Right lobe of liver (tissue), 6 donors: ENCODE measurements around the gene ANKS1B. TPM values are rescaled to one million over a fixed set of nuclear protein-coding genes. Genes with fewer than 3 reads are reported as not detected.

Experiments used
- ATAC-seq, 4 donors: fragments of 200-7000 bp; cut with Tn5 transposase; one replicate each; pipeline ENCODE4 v1.9.1; 2020; ENCODE audit warnings: mild to moderate bottlenecking in 4 of 4, moderate library complexity in 4 of 4
- DNase-seq, 3 donors: peaks; one replicate each; pipeline ENCODE4 v3.0.0-alpha.2; 2020
- H3K27ac ChIP-seq, 3 donors: fragments of 200-600 bp; one replicate each; pipeline ENCODE4 v1.8.0; 2022
- H3K27me3 ChIP-seq, 2 donors: fragments of 200-600 bp; one replicate each; pipeline ENCODE4 v1.8.0; 2022
- H3K36me3 ChIP-seq, 4 donors: fragments of 200-600 bp; sonication (generic) in 1 of 4; one replicate each; pipeline versions ENCODE4 v1.5.1 to v1.8.0; 2017 to 2022; ENCODE audit warnings: control low read depth in 1 of 4
- H3K4me1 ChIP-seq, 4 donors: fragments of 200-600 bp; sonication (generic) in 1 of 4; one replicate each; pipeline versions ENCODE4 v1.5.1 to v1.8.0; 2017 to 2022; ENCODE audit warnings: control low read depth in 1 of 4
- H3K4me3 ChIP-seq, 3 donors: fragments of 200-600 bp; one replicate each; pipeline ENCODE4 v1.8.0; 2022
- H3K9me3 ChIP-seq, 4 donors: fragments of 200-600 bp; sonication (generic) in 1 of 4; one replicate each; pipeline versions ENCODE4 v1.5.1 to v1.8.0; 2017 to 2022; ENCODE audit warnings: control low read depth in 1 of 4
- POLR2A ChIP-seq: fragments of 450-650 bp; IDR thresholded peaks from one replicate; pipeline ENCODE4 v1.6.1; 2017; ENCODE audit warnings: antibody characterized with exemption, mild to moderate bottlenecking
- WGBS: methylation state at CpG from one replicate; pipeline ENCODE4 v1.1.6; 2018; ENCODE audit warnings: low coverage, low lambda C conversion rate; ENCODE audit not compliant: insufficient coverage; ENCODE audit errors: missing lambda C conversion rate; 5-methylcytosine and 5-hydroxymethylcytosine counted together
- intact Hi-C, 2 donors: fragments of 100-400 bp; cut with DNase I; formaldehyde crosslinking; loops; one replicate each; pipeline versions ENCODE4 v1.11.2 to v1.14.1; 2022
- total RNA-seq, 6 experiments: library from RNA; depleted of rRNA in 2 of 6; stranded (reverse); fragments of >200 nt in 2 of 6; fragmentation: NEBNext Ultra II Directional in 3 of 6; extraction: Animal tissue kit (Norgen Biotek cat#: 25700) in 3 of 6; gene quantifications; one replicate each; pipeline versions ENCODE4 v1.1.0 to v1.2.4, GENCODE V29; 2016 to 2023
- TF ChIP-seq, protein P1 (sequence below), 4 donors: fragments of 200-600 bp in 3 of 4; fragments of 450-650 bp in 1 of 4; IDR thresholded peaks; one replicate each; pipeline versions ENCODE4 v1.5.1 to v1.8.0; 2016 to 2022; ENCODE audit warnings: antibody characterized with exemption in 4 of 4, mild to moderate bottlenecking in 2 of 4
- donor health status: DM: no; HTN: yes; CAD: no.
- donor health status: DM: no; HTN: no; CAD: no.
- donor health status: DM: no; HTN: no; CAD: no.
- donor health status: DM: no; HTN: yes; CAD: no.
- donor health status: DM: no; HTN: yes; CAD: no.

The ANKS1B gene
- total RNA-seq, 6 experiments from 2014 or later, result 0.17 to 1.9 (median 0.44) TPM; not detected in 1

DNA sequence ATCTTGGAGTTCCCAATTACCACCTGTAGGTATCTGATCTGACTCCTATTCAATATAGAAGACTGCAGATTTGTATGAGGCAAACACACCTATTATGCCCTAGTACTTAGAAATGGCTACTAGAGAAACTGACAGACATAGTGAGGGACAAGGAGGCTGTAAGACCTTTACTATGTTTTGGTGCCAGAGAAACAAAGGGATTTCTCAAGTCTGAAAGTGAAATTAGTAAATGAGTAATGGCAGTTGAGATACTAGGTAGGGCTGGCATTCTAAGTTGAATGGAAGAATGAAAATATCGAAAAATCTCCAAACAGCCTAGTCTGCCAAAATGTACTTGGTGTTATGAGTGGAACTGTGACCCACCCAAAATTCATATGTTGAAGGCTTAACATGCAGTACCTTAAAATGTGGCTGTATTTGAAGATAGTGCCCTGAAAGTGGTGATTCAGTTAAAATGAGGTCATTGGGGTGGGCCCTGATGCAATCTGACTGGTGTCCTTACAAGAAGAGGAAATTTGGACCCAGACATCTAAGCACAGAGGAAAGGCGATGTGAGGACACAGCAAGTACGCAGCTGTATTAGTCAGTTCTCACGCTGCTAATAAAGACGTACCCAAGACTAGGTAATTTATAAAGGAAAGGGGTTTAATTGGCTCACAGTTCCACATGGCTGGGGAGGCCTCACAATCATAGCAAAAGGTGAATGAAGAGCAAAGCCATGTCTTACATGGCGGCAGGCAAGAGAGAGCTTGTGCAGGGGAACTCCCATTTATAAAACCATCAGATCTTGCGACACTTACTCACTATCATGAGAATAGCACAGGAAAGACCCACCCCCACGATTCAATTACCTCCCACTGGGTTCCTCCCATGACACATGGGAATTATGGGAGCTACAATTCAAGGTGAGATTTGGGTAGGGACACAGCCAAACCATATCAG lies 1212.7 kb downstream of the ANKS1B start:
- ATAC-seq (no peak), DNase-seq (no peak)
- WGBS, result 69% methylated on average over 7 of the region's 8 CpGs
- TF ChIP-seq POLR2A, result no peak
- TF ChIP-seq, protein P1, sequence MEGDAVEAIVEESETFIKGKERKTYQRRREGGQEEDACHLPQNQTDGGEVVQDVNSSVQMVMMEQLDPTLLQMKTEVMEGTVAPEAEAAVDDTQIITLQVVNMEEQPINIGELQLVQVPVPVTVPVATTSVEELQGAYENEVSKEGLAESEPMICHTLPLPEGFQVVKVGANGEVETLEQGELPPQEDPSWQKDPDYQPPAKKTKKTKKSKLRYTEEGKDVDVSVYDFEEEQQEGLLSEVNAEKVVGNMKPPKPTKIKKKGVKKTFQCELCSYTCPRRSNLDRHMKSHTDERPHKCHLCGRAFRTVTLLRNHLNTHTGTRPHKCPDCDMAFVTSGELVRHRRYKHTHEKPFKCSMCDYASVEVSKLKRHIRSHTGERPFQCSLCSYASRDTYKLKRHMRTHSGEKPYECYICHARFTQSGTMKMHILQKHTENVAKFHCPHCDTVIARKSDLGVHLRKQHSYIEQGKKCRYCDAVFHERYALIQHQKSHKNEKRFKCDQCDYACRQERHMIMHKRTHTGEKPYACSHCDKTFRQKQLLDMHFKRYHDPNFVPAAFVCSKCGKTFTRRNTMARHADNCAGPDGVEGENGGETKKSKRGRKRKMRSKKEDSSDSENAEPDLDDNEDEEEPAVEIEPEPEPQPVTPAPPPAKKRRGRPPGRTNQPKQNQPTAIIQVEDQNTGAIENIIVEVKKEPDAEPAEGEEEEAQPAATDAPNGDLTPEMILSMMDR (IDR thresholded peaks at IDR 0.05), result no peak
- Histone ChIP-seq H3K27ac (no peak overlapping the region), H3K9me3 (no peaks in the 10 kb centered on the region), H3K4me3 (no peak overlapping the region), H3K36me3 (no peaks in the 10 kb centered on the region), H3K27me3 (no peaks in the 10 kb centered on the region), H3K4me1 (no peaks in the 10 kb centered on the region)
- intact Hi-C loops, result no loop called here

DNA sequence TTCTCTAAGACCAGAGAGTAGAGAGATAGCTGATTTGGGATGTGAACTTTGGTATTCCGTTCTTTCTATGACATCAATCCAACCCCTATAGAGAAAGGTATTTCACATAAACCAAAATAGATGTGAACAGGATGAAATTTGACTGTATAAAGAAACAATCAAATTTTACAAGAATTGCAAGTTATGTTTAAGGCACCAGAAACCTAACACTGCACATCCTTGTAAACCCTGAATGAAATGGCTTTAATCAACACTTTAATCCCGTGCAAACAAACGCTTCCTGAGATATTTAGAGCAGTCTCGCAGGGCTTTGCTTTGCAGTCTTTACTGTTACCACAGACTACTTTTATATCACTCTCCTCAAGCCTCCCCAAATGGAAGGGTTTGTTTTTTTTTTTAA lies 1214.5 kb downstream of the ANKS1B start:
- H3K4me1 ChIP-seq, result no peaks in the 10 kb centered on the region
- H3K9me3 ChIP-seq, result no peaks in the 10 kb centered on the region
- whole genome bisulfite sequencing, result 84% methylated on average over 4 of the region's 4 CpGs
- intact Hi-C loops, result no loop called here
- ATAC-seq, result no peak
- H3K27me3 ChIP-seq, result no peaks in the 10 kb centered on the region
- TF ChIP-seq, protein P1 (IDR thresholded peaks at IDR 0.05), result no peak
- TF ChIP-seq POLR2A, result no peak
- no peaks in the 10 kb centered on the region for H3K36me3 ChIP-seq
- no peak overlapping the region for H3K27ac ChIP-seq
- no peak overlapping the region for H3K4me3 ChIP-seq
- no peak for DNase-seq

DNA sequence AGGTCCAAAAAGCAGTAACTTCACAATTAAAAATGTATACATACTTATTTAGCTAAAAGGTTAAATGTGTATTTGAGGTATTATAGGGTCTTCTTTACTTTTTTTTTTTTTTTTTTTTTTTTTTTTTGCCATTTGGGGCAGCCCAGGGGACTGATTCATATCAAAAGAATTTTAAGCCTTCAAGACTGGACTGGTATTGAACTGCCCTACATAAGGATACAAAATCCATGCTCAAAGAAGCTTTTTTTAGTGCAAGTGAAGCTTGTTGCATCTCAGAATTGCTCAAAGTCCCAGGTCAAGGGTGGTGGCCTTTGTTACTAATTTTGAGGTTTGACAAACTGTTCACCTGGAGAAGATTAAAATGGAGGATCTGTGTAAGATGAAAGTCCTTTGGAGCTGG lies 1215.7 kb downstream of the ANKS1B start:
- no peaks in the 10 kb centered on the region for H3K27me3 ChIP-seq
- ATAC-seq (no peak), DNase-seq (no peak)
- TF ChIP-seq, protein P1 (IDR thresholded peaks at IDR 0.05), result no peak
- TF ChIP-seq POLR2A, result no peak
- no peak overlapping the region for H3K27ac ChIP-seq
- H3K4me1 ChIP-seq, result no peaks in the 10 kb centered on the region
- intact Hi-C loops, result no loop called here
- no peaks in the 10 kb centered on the region for H3K36me3 ChIP-seq
- H3K9me3 ChIP-seq, result no peaks in the 10 kb centered on the region
- H3K4me3 ChIP-seq, result no peak overlapping the region

DNA sequence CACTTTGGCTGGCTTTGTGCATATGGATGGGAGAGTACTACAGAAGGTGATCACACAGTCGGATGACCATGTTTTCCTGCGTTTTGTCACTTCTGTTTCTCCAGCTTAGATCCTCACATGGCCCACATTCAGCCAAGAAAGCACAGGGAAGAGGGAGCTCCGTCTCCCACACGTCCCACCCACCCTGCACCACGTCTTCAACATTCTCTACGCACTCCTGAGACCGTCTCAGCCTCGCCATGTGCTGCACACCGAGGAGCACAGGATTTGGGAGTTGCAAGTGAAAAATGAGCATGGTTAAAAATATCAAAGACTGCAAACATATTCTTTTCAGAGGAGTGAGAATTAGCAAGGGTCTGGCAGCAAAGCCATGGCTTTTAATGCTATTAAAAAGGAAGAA lies 1217.5 kb downstream of the ANKS1B start:
- no peaks in the 10 kb centered on the region for H3K27me3 ChIP-seq
- H3K4me3 ChIP-seq, result no peak overlapping the region
- 61% methylated on average over 9 of the region's 9 CpGs for WGBS
- intact Hi-C loops, result no loop called here
- H3K27ac ChIP-seq, result no peak overlapping the region
- no peaks in the 10 kb centered on the region for H3K36me3 ChIP-seq
- ATAC-seq, result no peak
- no peaks in the 10 kb centered on the region for H3K4me1 ChIP-seq
- no peaks in the 10 kb centered on the region for H3K9me3 ChIP-seq
- DNase-seq, result no peak
- no peak for TF ChIP-seq POLR2A
- TF ChIP-seq, protein P1 (IDR thresholded peaks at IDR 0.05), result no peak
